ENCODE data around the gene THUMPD3.

The THUMPD3 gene

GRCh38 chr3:9403463-9403862 lies 40.6 kb downstream of the THUMPD3 start:
- H3K36me3 ChIP-seq (ENCODE audit: control insufficient read depth, insufficient read depth, low read length) = no peaks in the 10 kb centered on the region
- H3K4me3 ChIP-seq (ENCODE audit: low read length) = no peak overlapping the region
- H3K9me3 ChIP-seq (ENCODE audit: control insufficient read depth, insufficient read depth, low read length) = no peaks in the 10 kb centered on the region
- H3K4me1 ChIP-seq (ENCODE audit: control insufficient read depth, insufficient read depth, low read length) = no peaks in the 10 kb centered on the region; the same call in 1 of the 2 replicates
- no peak overlapping the region for H3K27ac ChIP-seq (ENCODE audit: low read length)
- DNase-seq (ENCODE audit: low read depth, low spot score) = no peak
- no peaks in the 10 kb centered on the region for H3K27me3 ChIP-seq (ENCODE audit: control insufficient read depth, insufficient read depth, low read length)
- WGBS (ENCODE audit: insufficient coverage, insufficient read length) = no CpG with 5 or more reads among the region's 2 CpGs

- H3K4me1 ChIP-seq (ENCODE audit: control insufficient read depth, insufficient read depth, low read length) = no peaks in the 10 kb centered on the region; the same call in 1 of the 2 replicates
- no peak overlapping the region for H3K27ac ChIP-seq (ENCODE audit: low read length)
- no peaks in the 10 kb centered on the region for H3K27me3 ChIP-seq (ENCODE audit: control insufficient read depth, insufficient read depth, low read length)
- H3K36me3 ChIP-seq (ENCODE audit: control insufficient read depth, insufficient read depth, low read length) = no peaks in the 10 kb centered on the region
- WGBS (ENCODE audit: insufficient coverage, insufficient read length) = no CpG with 5 or more reads among the region's 1 CpG
- no peak overlapping the region for H3K4me3 ChIP-seq (ENCODE audit: low read length)
- no peaks in the 10 kb centered on the region for H3K9me3 ChIP-seq (ENCODE audit: control insufficient read depth, insufficient read depth, low read length)
- no peak for DNase-seq (ENCODE audit: low read depth, low spot score)
Measured at GRCh38 chr3:9404680-9405079, 41.8 kb downstream of the THUMPD3 start.

- Histone ChIP-seq H3K9me3 (ENCODE audit: control insufficient read depth, insufficient read depth, low read length) (no peaks in the 10 kb centered on the region), H3K4me1 (ENCODE audit: control insufficient read depth, insufficient read depth, low read length) (no peaks in the 10 kb centered on the region; the same call in 1 of the 2 replicates), H3K27ac (ENCODE audit: low read length) (no peak overlapping the region), H3K27me3 (ENCODE audit: control insufficient read depth, insufficient read depth, low read length) (no peaks in the 10 kb centered on the region), H3K36me3 (ENCODE audit: control insufficient read depth, insufficient read depth, low read length) (no peaks in the 10 kb centered on the region), H3K4me3 (ENCODE audit: low read length) (no peak overlapping the region)
- DNase-seq (ENCODE audit: low read depth, low spot score) = no peak
- WGBS (ENCODE audit: insufficient coverage, insufficient read length) = no CpG with 5 or more reads among the region's 3 CpGs
Measured at GRCh38 chr3:9405756-9406155, 42.9 kb downstream of the THUMPD3 start.

GRCh38 chr3:9406856-9407626 lies 44.2 kb downstream of the THUMPD3 start:
- Histone ChIP-seq H3K27ac (ENCODE audit: low read length) (no peak overlapping the region), H3K9me3 (ENCODE audit: control insufficient read depth, insufficient read depth, low read length) (no peaks in the 10 kb centered on the region), H3K4me1 (ENCODE audit: control insufficient read depth, insufficient read depth, low read length) (no peaks in the 10 kb centered on the region; the same call in 1 of the 2 replicates), H3K4me3 (ENCODE audit: low read length) (no peak overlapping the region), H3K36me3 (ENCODE audit: control insufficient read depth, insufficient read depth, low read length) (no peaks in the 10 kb centered on the region), H3K27me3 (ENCODE audit: control insufficient read depth, insufficient read depth, low read length) (no peaks in the 10 kb centered on the region)
- WGBS (ENCODE audit: insufficient coverage, insufficient read length) = no CpG with 5 or more reads among the region's 7 CpGs
- no peak for DNase-seq (ENCODE audit: low read depth, low spot score)

GRCh38 chr3:9408061-9408460 lies 45.2 kb downstream of the THUMPD3 start:
- H3K4me1 ChIP-seq (ENCODE audit: control insufficient read depth, insufficient read depth, low read length) = no peaks in the 10 kb centered on the region; the same call in 1 of the 2 replicates
- no peaks in the 10 kb centered on the region for H3K27me3 ChIP-seq (ENCODE audit: control insufficient read depth, insufficient read depth, low read length)
- no peak overlapping the region for H3K4me3 ChIP-seq (ENCODE audit: low read length)
- H3K27ac ChIP-seq (ENCODE audit: low read length) = no peak overlapping the region
- H3K9me3 ChIP-seq (ENCODE audit: control insufficient read depth, insufficient read depth, low read length) = no peaks in the 10 kb centered on the region
- DNase-seq (ENCODE audit: low read depth, low spot score) = no peak
- no CpG with 5 or more reads among the region's 6 CpGs for WGBS (ENCODE audit: insufficient coverage, insufficient read length)
- no peaks in the 10 kb centered on the region for H3K36me3 ChIP-seq (ENCODE audit: control insufficient read depth, insufficient read depth, low read length)

GRCh38 chr3:9408546-9408945 lies 45.7 kb downstream of the THUMPD3 start:
- Histone ChIP-seq H3K9me3 (ENCODE audit: control insufficient read depth, insufficient read depth, low read length) (no peaks in the 10 kb centered on the region), H3K4me1 (ENCODE audit: control insufficient read depth, insufficient read depth, low read length) (no peaks in the 10 kb centered on the region; the same call in 1 of the 2 replicates), H3K36me3 (ENCODE audit: control insufficient read depth, insufficient read depth, low read length) (no peaks in the 10 kb centered on the region), H3K27ac (ENCODE audit: low read length) (no peak overlapping the region), H3K27me3 (ENCODE audit: control insufficient read depth, insufficient read depth, low read length) (no peaks in the 10 kb centered on the region), H3K4me3 (ENCODE audit: low read length) (no peak overlapping the region)
- no peak for DNase-seq (ENCODE audit: low read depth, low spot score)
- no CpG with 5 or more reads among the region's 1 CpG for WGBS (ENCODE audit: insufficient coverage, insufficient read length)

GRCh38 chr3:9409981-9410854 lies 47.4 kb downstream of the THUMPD3 start:
- H3K9me3 ChIP-seq (ENCODE audit: control insufficient read depth, insufficient read depth, low read length) = no peaks in the 10 kb centered on the region
- no peak for DNase-seq (ENCODE audit: low read depth, low spot score)
- no peak overlapping the region for H3K4me3 ChIP-seq (ENCODE audit: low read length)
- H3K4me1 ChIP-seq (ENCODE audit: control insufficient read depth, insufficient read depth, low read length) = no peaks in the 10 kb centered on the region; the same call in 1 of the 2 replicates
- H3K27me3 ChIP-seq (ENCODE audit: control insufficient read depth, insufficient read depth, low read length) = no peaks in the 10 kb centered on the region
- no peak overlapping the region for H3K27ac ChIP-seq (ENCODE audit: low read length)
- 100% methylated on average over 1 of the region's 6 CpGs for WGBS (ENCODE audit: insufficient coverage, insufficient read length)
- H3K36me3 ChIP-seq (ENCODE audit: control insufficient read depth, insufficient read depth, low read length) = no peaks in the 10 kb centered on the region

GRCh38 chr3:9411302-9411701 lies 48.4 kb downstream of the THUMPD3 start:
- Histone ChIP-seq H3K27me3 (ENCODE audit: control insufficient read depth, insufficient read depth, low read length) (no peaks in the 10 kb centered on the region), H3K36me3 (ENCODE audit: control insufficient read depth, insufficient read depth, low read length) (no peaks in the 10 kb centered on the region), H3K4me1 (ENCODE audit: control insufficient read depth, insufficient read depth, low read length) (no peaks in the 10 kb centered on the region), H3K9me3 (ENCODE audit: control insufficient read depth, insufficient read depth, low read length) (no peaks in the 10 kb centered on the region), H3K27ac (ENCODE audit: low read length) (no peak overlapping the region), H3K4me3 (ENCODE audit: low read length) (no peak overlapping the region)
- DNase-seq (ENCODE audit: low read depth, low spot score) = no peak
- WGBS (ENCODE audit: insufficient coverage, insufficient read length) = no CpG with 5 or more reads among the region's 1 CpG

GRCh38 chr3:9412293-9412692 lies 49.4 kb downstream of the THUMPD3 start:
- DNase-seq (ENCODE audit: low read depth, low spot score) = no peak
- no CpG with 5 or more reads among the region's 1 CpG for WGBS (ENCODE audit: insufficient coverage, insufficient read length)
- Histone ChIP-seq H3K4me1 (ENCODE audit: control insufficient read depth, insufficient read depth, low read length) (no peaks in the 10 kb centered on the region), H3K4me3 (ENCODE audit: low read length) (no peak overlapping the region), H3K9me3 (ENCODE audit: control insufficient read depth, insufficient read depth, low read length) (no peaks in the 10 kb centered on the region), H3K36me3 (ENCODE audit: control insufficient read depth, insufficient read depth, low read length) (no peaks in the 10 kb centered on the region), H3K27ac (ENCODE audit: low read length) (no peak overlapping the region), H3K27me3 (ENCODE audit: control insufficient read depth, insufficient read depth, low read length) (no peaks in the 10 kb centered on the region)

- no peak overlapping the region for H3K4me3 ChIP-seq (ENCODE audit: low read length)
- H3K27ac ChIP-seq (ENCODE audit: low read length) = no peak overlapping the region
- no peaks in the 10 kb centered on the region for H3K9me3 ChIP-seq (ENCODE audit: control insufficient read depth, insufficient read depth, low read length)
- no peaks in the 10 kb centered on the region for H3K4me1 ChIP-seq (ENCODE audit: control insufficient read depth, insufficient read depth, low read length)
- no peak for DNase-seq (ENCODE audit: low read depth, low spot score)
- no peaks in the 10 kb centered on the region for H3K27me3 ChIP-seq (ENCODE audit: control insufficient read depth, insufficient read depth, low read length)
- H3K36me3 ChIP-seq (ENCODE audit: control insufficient read depth, insufficient read depth, low read length) = no peaks in the 10 kb centered on the region
Measured at GRCh38 chr3:9414826-9415225, 52.0 kb downstream of the THUMPD3 start.
